Measurements from ENCODE around the gene HJV.

The HJV gene

GRCh38 chr1:145995148-145995881 lies 26.2 kb downstream of the HJV start:
- no peak for DNase-seq (ENCODE audit: insufficient read length, low spot score)
- no peak for FAIRE-seq

DNA sequence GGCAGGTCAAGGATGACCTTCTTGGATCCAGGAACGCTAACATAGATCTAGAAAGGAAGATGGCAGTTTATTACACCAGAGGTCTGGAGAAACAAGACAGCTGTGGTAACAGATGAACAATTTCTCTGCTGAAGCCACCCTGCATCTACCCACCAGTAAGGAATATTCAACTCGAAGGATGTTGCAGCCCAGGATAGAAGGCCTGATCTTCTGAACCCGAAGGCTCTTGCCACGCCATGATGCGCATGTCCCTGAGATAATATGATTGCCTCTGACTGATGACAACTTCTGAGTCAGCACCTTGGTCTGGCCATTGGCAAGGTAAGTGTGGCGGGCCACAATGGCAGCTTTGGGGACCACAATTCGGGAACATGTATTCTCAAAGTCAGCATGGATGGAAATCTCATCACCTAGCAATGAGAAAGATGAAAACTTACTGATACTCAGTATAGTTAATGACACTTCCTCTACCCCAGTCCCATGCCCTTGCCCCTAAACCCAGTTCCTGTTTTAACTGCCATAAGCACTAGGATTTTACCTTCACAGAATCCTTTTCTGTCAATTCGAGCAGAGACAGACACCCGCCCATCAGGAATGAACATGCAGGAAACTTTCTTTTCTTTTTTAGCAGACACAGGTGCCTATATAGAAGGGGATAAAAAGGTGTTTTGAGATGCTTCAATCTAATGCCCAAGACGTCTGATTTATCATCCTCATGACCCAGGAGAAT lies 27.0 kb downstream of the HJV start:
- DNase-seq (ENCODE audit: insufficient read length, low spot score): no peak
- TF ChIP-seq TAF1 (IDR thresholded peaks at IDR 0.05; ENCODE audit: low read depth, low read length) (no peak), POLR2A (IDR thresholded peaks at IDR 0.05; ENCODE audit: low read depth, low read length) (peak; percentile 33), PAX5 (IDR thresholded peaks at IDR 0.05; ENCODE audit: insufficient read depth, low read length, severe bottlenecking) (no peak), POU2F2 (IDR thresholded peaks at IDR 0.05; ENCODE audit: low read depth, low read length) (no peak), SPI1 (IDR thresholded peaks at IDR 0.05; ENCODE audit: low read depth, low read length) (peak; percentile 73), POLR2AphosphoS5 (IDR thresholded peaks at IDR 0.05; ENCODE audit: low read depth, low read length) (peak; percentile 49; the same call in 1 of the 2 replicates)
- peak; percentile 61 for FAIRE-seq

More at GRCh38 chr1:145995148-145995881, 26.2 kb downstream of the HJV start:
- TF ChIP-seq TAF1 (IDR thresholded peaks at IDR 0.05; ENCODE audit: low read depth, low read length) (no peak), SPI1 (IDR thresholded peaks at IDR 0.05; ENCODE audit: low read depth, low read length) (no peak), PAX5 (IDR thresholded peaks at IDR 0.05; ENCODE audit: insufficient read depth, low read length, severe bottlenecking) (no peak), POLR2AphosphoS5 (IDR thresholded peaks at IDR 0.05; ENCODE audit: low read depth, low read length) (no peak; the same call in 1 of the 2 replicates), POLR2A (IDR thresholded peaks at IDR 0.05; ENCODE audit: low read depth, low read length) (no peak), POU2F2 (IDR thresholded peaks at IDR 0.05; ENCODE audit: low read depth, low read length) (no peak)

- DNase-seq (ENCODE audit: insufficient read length, low spot score): no peak
- TF ChIP-seq POLR2A (IDR thresholded peaks at IDR 0.05; ENCODE audit: low read depth, low read length) (no peak; the same call in 1 of the 2 replicates), TAF1 (IDR thresholded peaks at IDR 0.05; ENCODE audit: low read depth, low read length) (0 out of 2 replicates have a peak, but pooled peaks have one; percentile 25), POLR2AphosphoS5 (IDR thresholded peaks at IDR 0.05; ENCODE audit: low read depth, low read length) (peak; percentile 61; the same call in 1 of the 2 replicates)
- no peak for FAIRE-seq
These were observed 27.7 kb downstream of the HJV start for GRCh38 chr1:145993618-145994390.

GRCh38 chr1:145992958-145993617 lies 28.4 kb downstream of the HJV start:
- no peak for DNase-seq (ENCODE audit: insufficient read length, low spot score)
- TF ChIP-seq POU2F2 (IDR thresholded peaks at IDR 0.05; ENCODE audit: low read depth, low read length): no peak
- TF ChIP-seq POLR2A (IDR thresholded peaks at IDR 0.05; ENCODE audit: low read depth, low read length): no peak
- no peak for TF ChIP-seq PAX5 (IDR thresholded peaks at IDR 0.05; ENCODE audit: insufficient read depth, low read length, severe bottlenecking)
- no peak for TF ChIP-seq TAF1 (IDR thresholded peaks at IDR 0.05; ENCODE audit: low read depth, low read length)
- no peak for TF ChIP-seq POLR2AphosphoS5 (IDR thresholded peaks at IDR 0.05; ENCODE audit: low read depth, low read length)
- no peak for TF ChIP-seq SPI1 (IDR thresholded peaks at IDR 0.05; ENCODE audit: low read depth, low read length)
- no peak for FAIRE-seq

- no peak for FAIRE-seq
- no peak for TF ChIP-seq PAX5 (IDR thresholded peaks at IDR 0.05; ENCODE audit: insufficient read depth, low read length, severe bottlenecking)
- TF ChIP-seq TAF1 (IDR thresholded peaks at IDR 0.05; ENCODE audit: low read depth, low read length): no peak
- peak; percentile 57 for TF ChIP-seq POLR2AphosphoS5 (IDR thresholded peaks at IDR 0.05; ENCODE audit: low read depth, low read length)
- peak; percentile 72 for TF ChIP-seq POLR2A (IDR thresholded peaks at IDR 0.05; ENCODE audit: low read depth, low read length)
- no peak for TF ChIP-seq POU2F2 (IDR thresholded peaks at IDR 0.05; ENCODE audit: low read depth, low read length)
- DNase-seq (ENCODE audit: insufficient read length, low spot score): no peak
These were observed 29.0 kb downstream of the HJV start for GRCh38 chr1:145992502-145992936.

- DNase-seq (ENCODE audit: insufficient read length, low spot score): no peak
- no peak for FAIRE-seq
- TF ChIP-seq SPI1 (IDR thresholded peaks at IDR 0.05; ENCODE audit: low read depth, low read length) (peak; percentile 21; the same call in 1 of the 2 replicates), TAF1 (IDR thresholded peaks at IDR 0.05; ENCODE audit: low read depth, low read length) (no peak), POLR2AphosphoS5 (IDR thresholded peaks at IDR 0.05; ENCODE audit: low read depth, low read length) (peak; percentile 99), POU2F2 (IDR thresholded peaks at IDR 0.05; ENCODE audit: low read depth, low read length) (0 out of 2 replicates have a peak, but pooled peaks have one; percentile 12), PAX5 (IDR thresholded peaks at IDR 0.05; ENCODE audit: insufficient read depth, low read length, severe bottlenecking) (no peak), POLR2A (IDR thresholded peaks at IDR 0.05; ENCODE audit: low read depth, low read length) (peak; percentile 98)
These were observed 29.7 kb downstream of the HJV start for GRCh38 chr1:145991735-145992412.

DNA sequence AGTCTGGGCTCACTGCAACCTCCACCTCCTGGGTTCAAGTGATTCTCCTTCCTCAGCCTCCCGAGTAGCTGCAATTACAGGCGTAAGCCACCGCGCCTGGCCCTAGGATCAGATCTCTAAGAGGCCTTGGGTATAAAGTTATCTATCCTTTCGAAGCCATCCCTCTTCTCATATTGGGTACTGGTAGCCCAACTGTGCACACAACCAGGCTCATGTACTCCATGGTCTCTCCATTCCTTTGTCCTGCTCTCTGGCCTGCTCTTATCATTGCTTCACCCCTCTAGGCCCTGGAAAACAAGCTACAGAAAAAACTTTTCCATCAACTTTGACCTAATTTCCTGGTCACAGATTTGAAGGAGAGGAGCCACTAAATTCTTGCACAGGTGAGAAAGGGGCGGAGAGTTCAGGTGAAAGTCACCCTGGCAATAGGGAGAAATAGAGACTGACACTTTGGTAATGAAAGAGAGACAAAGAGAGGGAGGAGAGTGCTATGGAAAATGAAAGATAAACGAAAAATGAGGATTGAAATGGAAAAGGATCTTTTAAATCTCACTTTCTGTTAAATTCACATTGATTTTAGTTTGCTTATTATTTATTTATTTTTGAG lies 31.2 kb downstream of the HJV start:
- TF ChIP-seq POLR2AphosphoS5 (IDR thresholded peaks at IDR 0.05; ENCODE audit: low read depth, low read length) (0 out of 2 replicates have a peak, but pooled peaks have one; percentile 38), SPI1 (IDR thresholded peaks at IDR 0.05; ENCODE audit: low read depth, low read length) (no peak), POU2F2 (IDR thresholded peaks at IDR 0.05; ENCODE audit: low read depth, low read length) (no peak), POLR2A (IDR thresholded peaks at IDR 0.05; ENCODE audit: low read depth, low read length) (peak; percentile 25; the same call in 1 of the 2 replicates), PAX5 (IDR thresholded peaks at IDR 0.05; ENCODE audit: insufficient read depth, low read length, severe bottlenecking) (no peak), TAF1 (IDR thresholded peaks at IDR 0.05; ENCODE audit: low read depth, low read length) (no peak)
- FAIRE-seq: no peak
- no peak for DNase-seq (ENCODE audit: insufficient read length, low spot score)

All from GM12891 (cell line).